DOHH2 (cell line): ENCODE data around the gene C5orf58.

ENCODE experiments used
- H3F3A ChIP-seq: fragments of 200-600 bp; sonication (generic), shearing (Covaris generic); 2 replicates; pipeline ENCODE4 v1.6.0; 2016; ENCODE audit warnings: antibody characterized with exemption, mild to moderate bottlenecking; ENCODE audit not compliant: control insufficient read depth, insufficient read depth
- H3K27ac ChIP-seq: fragments of 200-600 bp; sonication (generic); 2 replicates; pipeline ENCODE4 v1.5.1; 2014; ENCODE audit warnings: low read depth, mild to moderate bottlenecking, low read length, moderate library complexity
- H3K27me3 ChIP-seq: fragments of 200-600 bp; sonication (generic); 2 replicates; pipeline ENCODE4 v1.6.1; 2014; ENCODE audit warnings: mild to moderate bottlenecking, low read length, mixed read lengths; ENCODE audit not compliant: control insufficient read depth
- H3K36me3 ChIP-seq: fragments of 200-600 bp; sonication (generic); 2 replicates; pipeline ENCODE4 v1.6.1; 2014; ENCODE audit warnings: mild to moderate bottlenecking, low read length, moderate library complexity, mixed read lengths; ENCODE audit not compliant: control insufficient read depth
- H3K4me1 ChIP-seq: fragments of 200-600 bp; sonication (generic); 2 replicates; pipeline ENCODE4 v1.6.1; 2014; ENCODE audit warnings: mild to moderate bottlenecking, low read length, mixed read lengths; ENCODE audit not compliant: control insufficient read depth
- H3K4me2 ChIP-seq: fragments of 200-600 bp; sonication (generic); 2 replicates; pipeline ENCODE4 v1.6.0; 2014; ENCODE audit warnings: mild to moderate bottlenecking, low read length, moderate library complexity
- H3K4me3 ChIP-seq: fragments of 200-600 bp; sonication (generic); 2 replicates; pipeline ENCODE4 v1.5.1; 2014; ENCODE audit warnings: mild to moderate bottlenecking, low read length, mixed read lengths
- H3K79me2 ChIP-seq: fragments of 200-600 bp; sonication (generic); 2 replicates; pipeline ENCODE4 v1.6.1; 2014; ENCODE audit warnings: mild to moderate bottlenecking, low read length, mixed read lengths; ENCODE audit not compliant: control insufficient read depth
- H3K9me2 ChIP-seq: fragments of 200-600 bp; sonication (generic); replicated peaks from 2 replicates; pipeline ENCODE4 v1.6.1; 2014; ENCODE audit warnings: mild to moderate bottlenecking, low read length, mixed read lengths; ENCODE audit not compliant: control insufficient read depth
- H3K9me3 ChIP-seq: fragments of 200-600 bp; sonication (generic); 2 replicates; pipeline ENCODE4 v1.6.1; 2014; ENCODE audit warnings: antibody characterized with exemption, low read length, mixed read lengths; ENCODE audit not compliant: control insufficient read depth, insufficient read depth
- H4K20me1 ChIP-seq: fragments of 200-600 bp; sonication (generic); 2 replicates; pipeline ENCODE4 v1.6.0; 2014; ENCODE audit warnings: low read depth, mild to moderate bottlenecking, antibody characterized with exemption, low read length, moderate library complexity; ENCODE audit not compliant: control insufficient read depth, insufficient read depth
- CTCF ChIP-seq: fragments of 200-600 bp; sonication (generic); IDR thresholded peaks from one replicate; pipeline ENCODE4 v1.5.1; 2014; ENCODE audit warnings: antibody characterized with exemption, mild to moderate bottlenecking, low read depth, low read length; ENCODE audit not compliant: poor library complexity, severe bottlenecking
- EZH2phosphoT487 ChIP-seq: fragments of 200-600 bp; sonication (generic); IDR thresholded peaks from 2 replicates; pipeline ENCODE4 v1.6.1; 2017; ENCODE audit warnings: borderline replicate concordance, mild to moderate bottlenecking, antibody characterized with exemption, low read length, moderate library complexity, mixed read lengths

Gene C5orf58

GRCh38 chr5:170262061-170263045 is 29.6 kb downstream of the C5orf58 start:
- Histone ChIP-seq H3K27ac (no peak overlapping the region), H3K27me3 (peaks cover 28% of the 10 kb centered on the region), H3K36me3 (no peaks in the 10 kb centered on the region), H3K4me2 (no peak overlapping the region), H3K9me2 (no peaks in the 10 kb centered on the region), H4K20me1 (no peaks in the 10 kb centered on the region), H3K79me2 (no peaks in the 10 kb centered on the region), H3F3A (no peaks in the 10 kb centered on the region), H3K4me1 (no peaks in the 10 kb centered on the region), H3K9me3 (no peaks in the 10 kb centered on the region), H3K4me3 (no peak overlapping the region)
- TF ChIP-seq CTCF: no peak
- no peak for TF ChIP-seq EZH2phosphoT487

GRCh38 chr5:170263906-170264305 is 31.1 kb downstream of the C5orf58 start:
- H3K36me3 ChIP-seq: no peaks in the 10 kb centered on the region
- no peaks in the 10 kb centered on the region for H3K9me2 ChIP-seq
- no peak for TF ChIP-seq EZH2phosphoT487
- TF ChIP-seq CTCF: no peak

GRCh38 chr5:170265522-170265921 is 32.7 kb downstream of the C5orf58 start:
- no peaks in the 10 kb centered on the region for H3K79me2 ChIP-seq
- H3K4me3 ChIP-seq: no peak overlapping the region
- no peaks in the 10 kb centered on the region for H4K20me1 ChIP-seq
- H3K9me2 ChIP-seq: no peaks in the 10 kb centered on the region
- H3F3A ChIP-seq: no peaks in the 10 kb centered on the region
- H3K9me3 ChIP-seq: no peaks in the 10 kb centered on the region
- H3K27ac ChIP-seq: no peak overlapping the region
- peaks cover 32% of the 10 kb centered on the region for H3K27me3 ChIP-seq
- H3K4me2 ChIP-seq: no peak overlapping the region
- TF ChIP-seq EZH2phosphoT487 (no peak), CTCF (no peak)
- no peaks in the 10 kb centered on the region for H3K4me1 ChIP-seq
- H3K36me3 ChIP-seq: no peaks in the 10 kb centered on the region

More at GRCh38 chr5:170263906-170264305, 31.1 kb downstream of the C5orf58 start:
- Histone ChIP-seq H3K27ac (no peak overlapping the region), H3K27me3 (peaks cover 32% of the 10 kb centered on the region), H3K4me2 (no peak overlapping the region), H3K9me3 (no peaks in the 10 kb centered on the region), H4K20me1 (no peaks in the 10 kb centered on the region), H3F3A (no peaks in the 10 kb centered on the region), H3K4me1 (no peaks in the 10 kb centered on the region), H3K4me3 (no peak overlapping the region), H3K79me2 (no peaks in the 10 kb centered on the region)
